Esophagus squamous epithelium (tissue), 5 donors: Measurements from ENCODE around the gene ATP11A. TPM values are rescaled to one million over a fixed set of nuclear protein-coding genes. Genes with fewer than 3 reads are reported as not detected.

Experiments
- DNase-seq: peaks from one replicate; lab custom pipeline; 2025; lab: John Stamatoyannopoulos, UW
- H3K27ac ChIP-seq, 4 donors: fragments of 200-600 bp; sonication (generic); one replicate each; pipeline ENCODE4 v1.5.1; 2016 to 2019; ENCODE audit warnings: mild to moderate bottlenecking in 1 of 4
- H3K27me3 ChIP-seq, 4 donors: fragments of 200-600 bp; sonication (generic); 1 replicate in 3 of 4; 2 replicates in 1 of 4; pipeline versions ENCODE4 v1.5.1 to v1.6.0; 2017 to 2021; ENCODE audit warnings: antibody characterized with exemption in 1 of 4
- H3K36me3 ChIP-seq, 3 donors: fragments of 200-600 bp; sonication (generic); one replicate each; pipeline ENCODE4 v1.5.1; 2016 to 2019
- H3K4me1 ChIP-seq, 3 donors: fragments of 200-600 bp; sonication (generic); one replicate each; pipeline ENCODE4 v1.5.1; 2017 to 2019
- H3K4me3 ChIP-seq, 4 donors: fragments of 200-600 bp; sonication (generic); 1 replicate in 3 of 4; 2 replicates in 1 of 4; pipeline ENCODE4 v1.5.1; 2016 to 2019; ENCODE audit warnings: mild to moderate bottlenecking in 2 of 4, moderate library complexity in 1 of 4
- H3K9me3 ChIP-seq, 3 donors: fragments of 200-600 bp; sonication (generic); one replicate each; pipeline ENCODE4 v1.5.1; 2016 to 2019
- POLR2A ChIP-seq, 4 donors: fragments of 450-650 bp; IDR thresholded peaks; one replicate each; pipeline ENCODE4 v1.6.1; 2017; ENCODE audit warnings: antibody characterized with exemption in 4 of 4, mild to moderate bottlenecking in 4 of 4, moderate library complexity in 3 of 4
- WGBS, 2 donors: methylation state at CpG; one replicate each; pipeline ENCODE4 v1.1.5; 2018; 5-methylcytosine and 5-hydroxymethylcytosine counted together
- intact Hi-C: fragments of 100-400 bp; cut with DNase I; formaldehyde crosslinking; loops from one replicate; pipeline ENCODE4 v1.15.0; 2022
- total RNA-seq, 4 donors: library from RNA; depleted of rRNA; stranded (reverse); fragments of >200 nt; gene quantifications; one replicate each; pipeline ENCODE4 v1.1.0, GENCODE V29; 2016
- TF ChIP-seq, protein P1 (sequence below), 6 experiments: fragments of 450-650 bp in 4 of 6; fragments of 200-600 bp in 2 of 6; sonication (generic) in 2 of 6; IDR thresholded peaks; one replicate each; pipeline ENCODE4 v1.5.1; 2016 to 2019; ENCODE audit warnings: antibody characterized with exemption in 6 of 6, mild to moderate bottlenecking in 4 of 6, moderate library complexity in 4 of 6
- donor health status: DM: yes; HTN: yes; CAD: no.

Gene ATP11A
- total RNA-seq, 4 donors from 2014 or later: 9.6 to 20.0 (median 16.1) TPM

DNA sequence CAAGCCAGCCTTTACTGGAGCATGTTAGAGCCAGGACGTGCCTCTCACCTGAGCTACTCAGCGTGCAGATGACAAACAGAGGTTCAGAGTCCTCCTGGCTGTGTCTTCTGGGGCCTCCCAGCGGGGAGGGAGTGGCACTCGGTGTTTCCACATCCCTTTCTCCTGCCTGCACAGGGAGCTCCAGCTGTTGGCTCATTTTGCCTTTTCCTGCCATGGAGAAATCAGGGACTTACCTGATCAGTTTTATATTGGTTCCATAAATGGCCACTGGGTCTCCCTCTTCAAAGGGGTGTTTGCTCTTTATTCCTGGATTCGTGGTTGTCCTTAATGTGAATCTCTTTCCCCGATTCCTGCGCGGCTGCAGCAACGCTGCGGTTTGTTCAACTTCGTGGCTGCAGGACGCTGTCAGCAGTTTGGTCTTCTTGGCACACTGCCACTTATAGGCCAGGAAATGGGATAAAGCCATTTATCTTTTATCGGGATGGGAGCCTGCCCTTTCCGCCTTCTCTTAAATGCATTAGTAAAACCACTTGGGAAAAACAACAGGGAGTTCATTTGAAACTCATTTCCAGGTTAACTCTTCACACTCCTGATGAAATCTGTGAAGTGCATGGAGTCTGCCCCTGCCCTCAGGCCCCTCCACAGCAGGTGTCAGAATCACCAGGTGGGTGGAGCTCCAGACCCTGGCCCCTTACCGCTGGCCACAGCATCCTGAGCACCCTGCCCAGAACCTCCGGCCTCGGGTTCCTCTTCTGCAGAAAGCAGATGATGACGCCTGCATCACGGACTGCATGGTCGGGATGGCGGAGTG lies 239.3 kb downstream of the ATP11A start:
- intact Hi-C loops: no loop called here
- WGBS, 2 donors: 24 to 29% methylated on average over 18 to 19 of the region's 21 CpGs
- Histone ChIP-seq H3K27me3 (peaks cover 0 to 62% (median 0%) of the 10 kb centered on the region in 4 donors), H3K9me3 (no peaks in the 10 kb centered on the region), H3K36me3 (no peaks in the 10 kb centered on the region), H3K27ac (no peak overlapping the region), H3K4me1 (peaks cover 0 to 29% (median 9%) of the 10 kb centered on the region in 3 donors), H3K4me3 (peak overlapping the region in 1 of 4 donors; percentile 17)
- TF ChIP-seq POLR2A (IDR thresholded peaks at IDR 0.05): no peak
- TF ChIP-seq, protein P1, sequence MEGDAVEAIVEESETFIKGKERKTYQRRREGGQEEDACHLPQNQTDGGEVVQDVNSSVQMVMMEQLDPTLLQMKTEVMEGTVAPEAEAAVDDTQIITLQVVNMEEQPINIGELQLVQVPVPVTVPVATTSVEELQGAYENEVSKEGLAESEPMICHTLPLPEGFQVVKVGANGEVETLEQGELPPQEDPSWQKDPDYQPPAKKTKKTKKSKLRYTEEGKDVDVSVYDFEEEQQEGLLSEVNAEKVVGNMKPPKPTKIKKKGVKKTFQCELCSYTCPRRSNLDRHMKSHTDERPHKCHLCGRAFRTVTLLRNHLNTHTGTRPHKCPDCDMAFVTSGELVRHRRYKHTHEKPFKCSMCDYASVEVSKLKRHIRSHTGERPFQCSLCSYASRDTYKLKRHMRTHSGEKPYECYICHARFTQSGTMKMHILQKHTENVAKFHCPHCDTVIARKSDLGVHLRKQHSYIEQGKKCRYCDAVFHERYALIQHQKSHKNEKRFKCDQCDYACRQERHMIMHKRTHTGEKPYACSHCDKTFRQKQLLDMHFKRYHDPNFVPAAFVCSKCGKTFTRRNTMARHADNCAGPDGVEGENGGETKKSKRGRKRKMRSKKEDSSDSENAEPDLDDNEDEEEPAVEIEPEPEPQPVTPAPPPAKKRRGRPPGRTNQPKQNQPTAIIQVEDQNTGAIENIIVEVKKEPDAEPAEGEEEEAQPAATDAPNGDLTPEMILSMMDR (IDR thresholded peaks at IDR 0.05): no peak
- DNase-seq: no peak

DNA sequence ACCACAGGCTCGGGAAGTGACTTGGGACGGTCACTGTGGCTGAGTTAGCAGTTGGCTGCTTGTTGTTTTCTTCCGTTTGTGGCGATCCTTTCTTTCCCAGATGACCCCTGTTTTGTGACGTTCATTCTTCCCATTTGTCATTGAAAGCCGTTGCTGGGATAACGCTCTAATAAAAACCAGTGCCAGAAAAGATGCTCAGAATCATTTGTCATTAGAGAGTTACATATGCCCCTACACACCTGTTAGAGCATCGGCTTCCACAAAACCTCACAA lies 239.9 kb downstream of the ATP11A start:
- H3K27me3 ChIP-seq: peaks cover 0 to 67% (median 0%) of the 10 kb centered on the region in 4 donors
- H3K9me3 ChIP-seq: no peaks in the 10 kb centered on the region
- TF ChIP-seq, protein P1 (IDR thresholded peaks at IDR 0.05): no peak
- no peak for TF ChIP-seq POLR2A (IDR thresholded peaks at IDR 0.05)
- H3K27ac ChIP-seq: no peak overlapping the region
- intact Hi-C loops: no loop called here
- H3K4me3 ChIP-seq: no peak overlapping the region
- H3K4me1 ChIP-seq: peaks cover 0 to 29% (median 9%) of the 10 kb centered on the region in 3 donors
- H3K36me3 ChIP-seq: no peaks in the 10 kb centered on the region
- 26 to 53% methylated on average over 8 of the region's 8 CpGs for WGBS, 2 donors
- no peak for DNase-seq

DNA sequence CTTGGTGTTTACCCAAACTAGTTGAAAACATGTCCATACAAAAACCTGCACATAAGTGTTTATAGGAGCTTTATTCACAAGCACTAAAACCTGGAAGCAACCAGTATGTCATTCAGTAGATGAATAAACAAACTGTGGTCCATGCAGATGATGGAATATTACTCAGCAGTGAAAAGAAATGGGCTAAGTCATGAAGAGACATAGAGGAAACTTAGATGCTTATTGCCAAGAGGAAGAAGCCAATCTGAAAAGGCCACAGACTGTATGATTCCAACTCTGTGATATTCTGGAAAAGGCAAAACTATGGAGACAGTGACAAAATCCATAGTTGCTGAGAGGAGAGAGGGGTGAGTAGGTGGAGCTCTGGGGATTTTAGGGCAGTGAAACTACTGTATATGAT lies 240.4 kb downstream of the ATP11A start:
- no peak for DNase-seq
- intact Hi-C loops: no loop called here
- peaks cover 0 to 29% (median 9%) of the 10 kb centered on the region in 3 donors for H3K4me1 ChIP-seq
- H3K4me3 ChIP-seq: no peak overlapping the region
- no peaks in the 10 kb centered on the region for H3K9me3 ChIP-seq
- no peak overlapping the region for H3K27ac ChIP-seq
- H3K36me3 ChIP-seq: no peaks in the 10 kb centered on the region
- no peak for TF ChIP-seq POLR2A (IDR thresholded peaks at IDR 0.05)
- H3K27me3 ChIP-seq: peaks cover 0 to 67% (median 0%) of the 10 kb centered on the region in 4 donors

DNA sequence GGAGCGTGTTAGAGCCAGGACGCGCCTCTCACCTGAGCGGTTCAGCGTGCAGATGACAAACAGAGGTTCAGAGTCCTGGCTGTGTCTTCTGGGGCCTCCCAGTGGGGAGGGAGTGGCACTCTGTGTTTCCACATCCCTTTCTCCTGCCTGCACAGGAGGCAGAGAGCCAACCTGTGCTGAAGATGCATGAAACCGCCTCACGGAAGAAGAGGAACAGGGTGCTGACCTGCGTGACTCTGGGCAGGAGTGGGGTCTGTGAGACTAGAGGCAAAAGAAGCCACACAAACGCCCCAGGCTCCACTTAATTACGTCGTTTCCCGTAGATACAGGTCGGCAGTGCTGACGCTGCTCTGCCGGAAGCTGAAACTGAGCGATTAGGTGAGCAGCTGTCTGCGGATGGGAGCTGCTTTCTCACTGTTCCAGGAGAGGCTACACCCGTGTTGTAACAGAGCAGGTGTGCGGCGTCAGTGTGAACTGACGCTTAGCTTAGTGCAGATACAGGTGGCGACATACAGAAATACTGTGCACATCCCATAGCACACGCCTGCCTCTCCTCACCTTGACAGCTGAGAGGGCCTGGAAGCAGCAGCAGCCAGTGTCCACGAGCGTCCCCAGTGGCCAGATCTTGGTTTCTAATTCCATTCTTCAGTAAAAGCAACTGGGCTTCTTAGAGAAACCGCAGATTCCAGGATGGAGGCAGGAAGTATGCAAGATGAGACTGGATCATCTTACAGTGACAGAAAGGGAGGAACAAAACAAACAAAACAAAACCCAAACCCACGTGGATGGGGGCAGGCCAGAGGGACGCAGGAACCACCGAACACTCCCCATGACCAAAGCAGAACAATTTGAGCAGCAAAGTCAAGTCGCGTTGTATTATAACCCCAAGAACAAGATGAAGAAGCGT lies 241.4 kb downstream of the ATP11A start:
- Histone ChIP-seq H3K27me3 (peaks cover 0 to 67% (median 0%) of the 10 kb centered on the region in 4 donors), H3K4me1 (peaks cover 0 to 29% (median 9%) of the 10 kb centered on the region in 3 donors), H3K27ac (no peak overlapping the region), H3K4me3 (peak overlapping the region in 1 of 4 donors; percentile 4), H3K9me3 (no peaks in the 10 kb centered on the region), H3K36me3 (no peaks in the 10 kb centered on the region)
- TF ChIP-seq POLR2A (IDR thresholded peaks at IDR 0.05): no peak
- TF ChIP-seq, protein P1 (IDR thresholded peaks at IDR 0.05): peak in 5 of 6 experiments; percentile 36 to 59 (median 42)
- intact Hi-C loops: no loop called here
- 46 to 50% methylated on average over 12 to 18 of the region's 32 CpGs for WGBS, 2 donors
- no peak for DNase-seq

DNA sequence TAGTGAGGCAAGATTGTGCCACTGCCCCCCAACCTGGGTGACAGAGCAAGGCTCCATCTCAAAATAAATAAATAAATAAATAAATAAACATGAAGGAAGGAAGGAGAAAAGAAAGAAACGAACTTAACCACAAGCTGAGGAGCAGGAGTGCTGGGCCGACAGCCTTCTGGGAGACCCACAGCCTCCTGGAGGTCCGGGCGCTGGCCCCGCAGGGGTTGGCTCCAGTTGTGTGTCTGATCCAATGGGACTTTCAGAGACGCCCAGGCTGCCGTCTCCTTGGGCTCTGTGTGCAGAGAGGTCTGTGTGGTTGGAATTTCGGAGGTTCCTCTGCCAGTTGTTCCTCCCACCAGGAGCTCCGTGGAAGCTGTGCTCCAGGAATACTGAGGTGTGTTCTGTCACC lies 243.1 kb downstream of the ATP11A start:
- Histone ChIP-seq H3K27me3 (peaks cover 0 to 58% (median 0%) of the 10 kb centered on the region in 4 donors), H3K27ac (no peak overlapping the region), H3K36me3 (no peaks in the 10 kb centered on the region), H3K4me3 (no peak overlapping the region), H3K9me3 (no peaks in the 10 kb centered on the region), H3K4me1 (peaks cover 0 to 29% (median 9%) of the 10 kb centered on the region in 3 donors)
- intact Hi-C loops: no loop called here
- DNase-seq: no peak
- TF ChIP-seq, protein P1 (IDR thresholded peaks at IDR 0.05): no peak
- no peak for TF ChIP-seq POLR2A (IDR thresholded peaks at IDR 0.05)
- WGBS, 2 donors: 71 to 78% methylated on average over 8 to 9 of the region's 9 CpGs
